Neural cell (in vitro differentiated cells): ENCODE results near the gene AIP. TPM values are rescaled to one million over a fixed set of nuclear protein-coding genes. Genes with fewer than 3 reads are reported as not detected.

Source experiments
- H2AFZ ChIP-seq: fragments of 200-600, 300-800 bp; sonication (generic), shearing (Covaris generic); 2 replicates; pipeline ENCODE4 v1.6.0; 2014; ENCODE audit warnings: low read depth, mild to moderate bottlenecking, antibody characterized with exemption, low read length, moderate library complexity
- H3F3A ChIP-seq: fragments of 200-600 bp; shearing (Covaris generic); 2 replicates; pipeline ENCODE4 v1.6.1; 2016; ENCODE audit warnings: mild to moderate bottlenecking, moderate library complexity, mixed read lengths, antibody characterized with exemption, low read length; ENCODE audit not compliant: insufficient read depth, poor library complexity, severe bottlenecking
- H3K27ac ChIP-seq: fragments of 200-600, 300-800 bp; sonication (generic), shearing (Covaris generic); 2 replicates; pipeline ENCODE4 v1.5.1; 2014; ENCODE audit warnings: mild to moderate bottlenecking, low read length, moderate library complexity
- H3K27me3 ChIP-seq: fragments of 300-800, 200-600 bp; sonication (generic), shearing (Covaris generic); 2 replicates; pipeline ENCODE4 v1.6.0; 2014; ENCODE audit warnings: mild to moderate bottlenecking, low read depth, low read length, moderate library complexity; ENCODE audit not compliant: insufficient read depth
- H3K36me3 ChIP-seq: fragments of 300-800, 200-600 bp; sonication (generic), shearing (Covaris generic); 2 replicates; pipeline ENCODE4 v1.5.1; 2014; ENCODE audit warnings: mild to moderate bottlenecking, antibody characterized with exemption, low read length, moderate library complexity; ENCODE audit not compliant: insufficient read depth
- H3K4me2 ChIP-seq: fragments of 300-800, 200-600 bp; sonication (generic), shearing (Covaris generic); 2 replicates; pipeline ENCODE4 v1.6.0; 2014; ENCODE audit warnings: mild to moderate bottlenecking, low read length
- H3K4me3 ChIP-seq: fragments of 300-800, 200-600 bp; sonication (generic), shearing (Covaris generic); 2 replicates; pipeline ENCODE4 v1.5.1; 2014; ENCODE audit warnings: mild to moderate bottlenecking, low read length, moderate library complexity
- H3K79me2 ChIP-seq: fragments of 200-600 bp; shearing (Covaris generic); replicated peaks from 2 replicates; pipeline ENCODE4 v1.6.0; 2014; ENCODE audit warnings: mild to moderate bottlenecking, low read length, moderate library complexity; ENCODE audit not compliant: insufficient read depth
- H3K9ac ChIP-seq: fragments of 300-800, 200-600 bp; sonication (generic), shearing (Covaris generic); 2 replicates; pipeline ENCODE4 v1.6.1; 2016; ENCODE audit warnings: mild to moderate bottlenecking, low read length, mixed read lengths
- H3K9me2 ChIP-seq: fragments of 200-600 bp; shearing (Covaris generic); 2 replicates; pipeline ENCODE4 v1.6.1; 2016; ENCODE audit warnings: mild to moderate bottlenecking, low read length, mixed read lengths; ENCODE audit not compliant: insufficient read depth
- H3K9me3 ChIP-seq: fragments of 200-600, 300-800 bp; sonication (generic), shearing (Covaris generic); 2 replicates; pipeline ENCODE4 v1.6.1; 2016; ENCODE audit warnings: mild to moderate bottlenecking, mixed run types, low read length, moderate library complexity, mixed read lengths
- H4K20me1 ChIP-seq: fragments of 200-600 bp; shearing (Covaris generic); 2 replicates; pipeline ENCODE4 v1.6.1; 2016; ENCODE audit warnings: mild to moderate bottlenecking, mixed run types; ENCODE audit not compliant: insufficient read depth
- EP300 ChIP-seq: fragments of 450-650 bp; conservative IDR thresholded peaks from 2 replicates; pipeline ENCODE4 v1.6.1; 2014; ENCODE audit warnings: antibody characterized with exemption, mild to moderate bottlenecking, moderate library complexity; ENCODE audit not compliant: poor library complexity, severe bottlenecking
- EZH2 ChIP-seq: fragments of 200-600, 300-800 bp; shearing (Covaris generic), sonication (generic); IDR thresholded peaks from 2 replicates; pipeline ENCODE4 v1.6.1; 2014; ENCODE audit warnings: antibody characterized with exemption, low read length, borderline replicate concordance, mild to moderate bottlenecking; ENCODE audit not compliant: insufficient read depth, poor library complexity, severe bottlenecking
- MXI1 ChIP-seq: fragments of 450-650 bp; conservative IDR thresholded peaks from 2 replicates; pipeline ENCODE4 v1.6.1; 2014; ENCODE audit warnings: antibody characterized with exemption, mild to moderate bottlenecking; ENCODE audit not compliant: poor library complexity, severe bottlenecking
- POLR2AphosphoS5 ChIP-seq: IDR thresholded peaks from 2 replicates; pipeline ENCODE4 v1.6.1; 2012
- RAD21 ChIP-seq: fragments of 450-650 bp; conservative IDR thresholded peaks from 2 replicates; pipeline ENCODE4 v1.6.1; 2014; ENCODE audit warnings: antibody characterized with exemption, mild to moderate bottlenecking, moderate library complexity
- SMC3 ChIP-seq: fragments of 450-650 bp; conservative IDR thresholded peaks from 2 replicates; pipeline ENCODE4 v1.6.1; 2014; ENCODE audit warnings: antibody characterized with exemption, mild to moderate bottlenecking, moderate library complexity; ENCODE audit not compliant: poor library complexity
- TAF1 ChIP-seq: IDR thresholded peaks from 2 replicates; pipeline ENCODE4 v1.6.1; 2012; ENCODE audit warnings: low read depth
- polyA plus RNA-seq: library from polyadenylated mRNA; depleted of rRNA; stranded (reverse); fragments of >200 nt; gene quantifications from 2 replicates; pipeline ENCODE4 v1.2.3, GENCODE V29; 2014
- TF ChIP-seq, protein P1 (sequence below): fragments of 450-650 bp; IDR thresholded peaks from 2 replicates; pipeline ENCODE4 v1.5.1; 2014; ENCODE audit warnings: antibody characterized with exemption, mild to moderate bottlenecking, moderate library complexity; ENCODE audit not compliant: poor library complexity, severe bottlenecking
- TF ChIP-seq, protein P2 (sequence below): IDR thresholded peaks from 2 replicates; pipeline ENCODE4 v1.6.1; 2012; ENCODE audit warnings: borderline replicate concordance

Gene AIP
- polyA plus RNA-seq, 1 donor from 2014 or later = 83.9 TPM

DNA sequence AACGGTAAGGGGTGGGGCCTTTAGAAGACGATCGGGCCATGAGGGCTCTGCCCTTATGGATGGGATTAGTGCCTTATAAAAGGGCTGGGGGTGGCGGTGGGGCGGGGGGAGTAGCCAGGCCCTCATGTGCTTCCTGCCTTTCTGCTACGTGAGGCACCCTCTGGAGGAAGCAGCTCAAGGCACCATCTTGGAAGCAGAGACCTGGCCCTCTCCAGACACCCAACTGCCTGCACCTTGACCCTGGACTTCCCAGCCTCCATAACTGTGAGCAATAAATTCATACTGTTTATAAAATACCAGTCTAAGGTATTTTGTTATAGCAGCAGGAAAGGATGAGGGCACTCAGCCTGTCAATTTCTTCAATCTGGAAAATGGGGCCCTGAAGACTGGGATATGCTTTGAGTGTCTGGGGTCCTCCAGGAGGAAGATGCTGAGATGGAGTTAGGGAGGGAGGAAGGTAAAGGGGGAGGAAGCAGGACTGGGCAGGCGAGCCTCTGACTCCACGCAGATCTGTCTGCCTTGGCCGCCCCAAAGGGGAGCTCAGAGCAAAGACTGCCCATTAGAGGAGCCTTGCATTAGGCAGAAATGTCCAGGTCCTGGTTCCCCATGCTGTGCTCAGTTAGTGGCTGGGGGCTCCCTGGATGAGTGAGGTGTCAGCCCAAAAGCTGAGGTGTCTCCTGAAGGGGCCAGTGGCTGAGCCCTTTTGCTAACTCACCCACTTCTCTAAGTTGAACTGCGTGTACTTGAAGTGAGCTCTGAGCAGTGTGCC, 35.1 kb downstream of the AIP start:
- Histone ChIP-seq H3K4me2 (no peak overlapping the region), H3K79me2 (no peaks in the 10 kb centered on the region), H3F3A (no peaks in the 10 kb centered on the region), H3K27ac (no peak overlapping the region), H2AFZ (no peak overlapping the region), H3K36me3 (no peaks in the 10 kb centered on the region), H3K27me3 (no peaks in the 10 kb centered on the region), H3K9ac (no peak overlapping the region), H3K9me2 (no peaks in the 10 kb centered on the region), H3K4me3 (no peak overlapping the region), H4K20me1 (no peaks in the 10 kb centered on the region), H3K9me3 (no peaks in the 10 kb centered on the region)
- TF ChIP-seq SMC3 (no peak), POLR2AphosphoS5 (no peak), MXI1 (no peak), TAF1 (no peak), EP300 (no peak), RAD21 (no peak), EZH2 (no peak)
- TF ChIP-seq, protein P1, sequence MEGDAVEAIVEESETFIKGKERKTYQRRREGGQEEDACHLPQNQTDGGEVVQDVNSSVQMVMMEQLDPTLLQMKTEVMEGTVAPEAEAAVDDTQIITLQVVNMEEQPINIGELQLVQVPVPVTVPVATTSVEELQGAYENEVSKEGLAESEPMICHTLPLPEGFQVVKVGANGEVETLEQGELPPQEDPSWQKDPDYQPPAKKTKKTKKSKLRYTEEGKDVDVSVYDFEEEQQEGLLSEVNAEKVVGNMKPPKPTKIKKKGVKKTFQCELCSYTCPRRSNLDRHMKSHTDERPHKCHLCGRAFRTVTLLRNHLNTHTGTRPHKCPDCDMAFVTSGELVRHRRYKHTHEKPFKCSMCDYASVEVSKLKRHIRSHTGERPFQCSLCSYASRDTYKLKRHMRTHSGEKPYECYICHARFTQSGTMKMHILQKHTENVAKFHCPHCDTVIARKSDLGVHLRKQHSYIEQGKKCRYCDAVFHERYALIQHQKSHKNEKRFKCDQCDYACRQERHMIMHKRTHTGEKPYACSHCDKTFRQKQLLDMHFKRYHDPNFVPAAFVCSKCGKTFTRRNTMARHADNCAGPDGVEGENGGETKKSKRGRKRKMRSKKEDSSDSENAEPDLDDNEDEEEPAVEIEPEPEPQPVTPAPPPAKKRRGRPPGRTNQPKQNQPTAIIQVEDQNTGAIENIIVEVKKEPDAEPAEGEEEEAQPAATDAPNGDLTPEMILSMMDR = no peak
- TF ChIP-seq, protein P2, sequence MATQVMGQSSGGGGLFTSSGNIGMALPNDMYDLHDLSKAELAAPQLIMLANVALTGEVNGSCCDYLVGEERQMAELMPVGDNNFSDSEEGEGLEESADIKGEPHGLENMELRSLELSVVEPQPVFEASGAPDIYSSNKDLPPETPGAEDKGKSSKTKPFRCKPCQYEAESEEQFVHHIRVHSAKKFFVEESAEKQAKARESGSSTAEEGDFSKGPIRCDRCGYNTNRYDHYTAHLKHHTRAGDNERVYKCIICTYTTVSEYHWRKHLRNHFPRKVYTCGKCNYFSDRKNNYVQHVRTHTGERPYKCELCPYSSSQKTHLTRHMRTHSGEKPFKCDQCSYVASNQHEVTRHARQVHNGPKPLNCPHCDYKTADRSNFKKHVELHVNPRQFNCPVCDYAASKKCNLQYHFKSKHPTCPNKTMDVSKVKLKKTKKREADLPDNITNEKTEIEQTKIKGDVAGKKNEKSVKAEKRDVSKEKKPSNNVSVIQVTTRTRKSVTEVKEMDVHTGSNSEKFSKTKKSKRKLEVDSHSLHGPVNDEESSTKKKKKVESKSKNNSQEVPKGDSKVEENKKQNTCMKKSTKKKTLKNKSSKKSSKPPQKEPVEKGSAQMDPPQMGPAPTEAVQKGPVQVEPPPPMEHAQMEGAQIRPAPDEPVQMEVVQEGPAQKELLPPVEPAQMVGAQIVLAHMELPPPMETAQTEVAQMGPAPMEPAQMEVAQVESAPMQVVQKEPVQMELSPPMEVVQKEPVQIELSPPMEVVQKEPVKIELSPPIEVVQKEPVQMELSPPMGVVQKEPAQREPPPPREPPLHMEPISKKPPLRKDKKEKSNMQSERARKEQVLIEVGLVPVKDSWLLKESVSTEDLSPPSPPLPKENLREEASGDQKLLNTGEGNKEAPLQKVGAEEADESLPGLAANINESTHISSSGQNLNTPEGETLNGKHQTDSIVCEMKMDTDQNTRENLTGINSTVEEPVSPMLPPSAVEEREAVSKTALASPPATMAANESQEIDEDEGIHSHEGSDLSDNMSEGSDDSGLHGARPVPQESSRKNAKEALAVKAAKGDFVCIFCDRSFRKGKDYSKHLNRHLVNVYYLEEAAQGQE = no peak

DNA sequence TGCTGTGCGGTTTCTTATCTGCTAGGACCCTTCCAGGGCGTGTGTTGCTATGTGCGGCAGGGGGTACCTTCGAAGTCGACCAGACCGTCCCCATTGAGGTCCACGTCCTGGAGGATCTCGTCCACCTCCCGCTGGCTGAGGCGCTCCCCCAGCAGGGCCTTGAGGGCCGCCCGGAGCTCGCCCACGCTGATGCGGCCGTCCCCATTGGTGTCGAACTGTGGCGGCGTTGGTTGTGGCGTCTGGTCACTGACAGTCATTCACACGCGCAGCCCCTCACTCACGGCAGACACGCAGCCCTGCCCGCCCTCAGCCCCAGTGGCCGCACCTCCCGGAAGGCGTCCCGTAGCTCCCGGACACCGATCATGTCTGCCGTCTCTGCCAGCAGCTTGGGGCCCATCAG, 36.9 kb downstream of the AIP start:
- H3K79me2 ChIP-seq = no peaks in the 10 kb centered on the region
- H3K36me3 ChIP-seq = no peaks in the 10 kb centered on the region
- no peak overlapping the region for H3K4me2 ChIP-seq
- no peak overlapping the region for H3K27ac ChIP-seq
- no peak overlapping the region for H2AFZ ChIP-seq
- H3F3A ChIP-seq = no peaks in the 10 kb centered on the region
- no peaks in the 10 kb centered on the region for H3K9me2 ChIP-seq
- H3K9me3 ChIP-seq = no peaks in the 10 kb centered on the region
- no peak overlapping the region for H3K4me3 ChIP-seq
- H3K9ac ChIP-seq = no peak overlapping the region
- no peak for TF ChIP-seq EP300
- no peak for TF ChIP-seq MXI1
- TF ChIP-seq, protein P2 = no peak
- no peak for TF ChIP-seq POLR2AphosphoS5
- TF ChIP-seq, protein P1 = no peak
- TF ChIP-seq TAF1 = no peak
- TF ChIP-seq RAD21 = no peak
- TF ChIP-seq SMC3 = no peak
- no peaks in the 10 kb centered on the region for H3K27me3 ChIP-seq
- H4K20me1 ChIP-seq = no peaks in the 10 kb centered on the region
